ENCODE results near the gene CACNA1B.
"Not testable (repeated sequence)": the region's sequence is repeated elsewhere in the genome, so short reads cannot be mapped to it uniquely, and the experiment has no call there.

CACNA1B gene

GRCh38 chr9:137866226-137867141 is 11.1 kb upstream of the CACNA1B start:
- no peak for DNase-seq (ENCODE audit: low read depth in 2 of 2)

- DNase-seq (ENCODE audit: low read depth in 2 of 2) = no peak
These were observed 7.2 kb upstream of the CACNA1B start for GRCh38 chr9:137870432-137870831.

DNA sequence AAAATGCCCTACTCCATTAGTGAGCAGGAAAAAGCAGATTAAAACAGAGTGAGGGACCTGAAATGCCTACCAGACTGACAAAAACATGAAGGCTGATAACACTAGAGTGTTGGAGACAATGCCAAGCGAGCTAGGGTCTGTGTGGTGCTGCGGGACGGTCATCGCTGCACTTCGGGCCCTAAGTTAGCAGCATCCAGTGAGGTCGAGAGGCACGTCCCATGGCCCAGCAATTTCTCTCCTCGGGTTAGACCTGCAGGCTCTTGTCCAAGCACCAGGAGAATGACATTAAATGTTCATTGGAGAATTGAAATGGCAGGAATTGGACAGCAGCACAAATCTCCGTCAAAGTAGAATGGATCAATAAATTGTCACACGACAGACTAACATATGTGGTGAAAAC is 5.3 kb upstream of the CACNA1B start:
- DNase-seq (ENCODE audit: low read depth in 2 of 2) = no peak

DNA sequence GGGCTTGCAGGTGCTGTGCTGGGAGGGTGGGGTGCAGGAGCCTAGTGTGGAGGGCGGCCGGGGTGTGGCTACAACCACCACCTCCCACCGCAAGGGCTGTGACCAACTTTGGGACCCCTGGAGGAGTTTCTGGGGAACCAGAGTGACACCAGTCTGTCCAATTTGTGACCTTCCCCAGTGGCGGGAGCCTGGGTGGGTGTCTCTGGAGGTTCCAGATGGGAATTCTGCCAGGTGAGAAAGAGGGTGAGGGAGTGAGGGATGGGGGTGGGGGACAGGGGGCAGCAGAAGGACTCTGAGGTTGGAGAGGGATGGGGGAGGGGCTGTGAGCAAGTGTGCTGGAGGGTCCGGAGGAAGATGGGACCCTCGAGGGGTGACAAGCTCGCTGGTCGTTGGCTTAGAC is 4.2 kb upstream of the CACNA1B start:
- DNase-seq (ENCODE audit: low read depth in 2 of 2) = no peak

DNA sequence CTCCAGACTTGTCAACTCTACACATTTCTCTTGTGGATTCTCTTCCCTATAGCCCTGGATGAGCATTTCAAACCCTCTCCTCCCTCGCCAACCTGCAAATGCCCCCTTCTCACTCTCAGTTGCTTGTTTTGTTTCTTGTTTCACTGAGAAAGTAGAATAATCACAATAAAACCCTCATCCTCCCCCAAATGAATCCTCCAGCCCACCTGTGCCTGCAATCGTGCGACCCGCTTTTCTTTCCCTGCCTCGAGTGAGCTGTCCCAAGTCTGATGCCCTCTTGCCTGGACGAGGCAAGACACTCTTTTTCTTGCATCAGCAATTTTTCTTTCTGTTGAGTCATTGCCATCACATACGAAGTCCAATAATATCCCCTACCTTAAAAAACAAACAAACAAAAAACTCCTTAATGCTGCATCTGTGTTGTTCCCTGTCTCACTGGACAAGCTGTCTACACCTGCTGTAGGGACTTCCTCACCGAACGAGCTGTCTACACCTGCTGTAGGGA is 3.7 kb upstream of the CACNA1B start:
- DNase-seq (ENCODE audit: low read depth in 2 of 2) = no peak

GRCh38 chr9:137875354-137875753 is 2.2 kb upstream of the CACNA1B start:
- DNase-seq (ENCODE audit: low read depth in 2 of 2) = no peak

- no peak for DNase-seq (ENCODE audit: low read depth in 2 of 2)
These were observed 1.7 kb upstream of the CACNA1B start for GRCh38 chr9:137875846-137876245.

DNA sequence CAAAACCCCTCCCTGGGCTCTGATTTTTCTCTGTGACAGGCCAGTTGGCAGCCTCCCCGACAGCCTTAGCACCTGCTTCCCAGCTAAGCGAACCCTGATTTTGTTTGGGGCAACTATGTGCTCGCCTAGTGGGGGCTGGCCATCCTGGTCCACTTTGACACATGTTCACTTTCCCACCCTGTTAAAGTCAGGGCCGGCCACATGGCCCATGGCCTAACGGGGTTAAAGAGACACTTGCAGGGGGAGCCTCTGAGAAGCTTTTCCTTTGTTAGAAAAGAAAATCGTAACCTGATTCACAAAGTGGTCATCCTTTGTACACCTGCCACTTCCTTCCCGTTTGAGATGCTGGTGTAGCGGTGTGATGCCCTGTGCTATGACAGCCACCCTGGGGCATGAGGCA is 1.3 kb upstream of the CACNA1B start:
- DNase-seq (ENCODE audit: low read depth in 2 of 2) = no peak

DNA sequence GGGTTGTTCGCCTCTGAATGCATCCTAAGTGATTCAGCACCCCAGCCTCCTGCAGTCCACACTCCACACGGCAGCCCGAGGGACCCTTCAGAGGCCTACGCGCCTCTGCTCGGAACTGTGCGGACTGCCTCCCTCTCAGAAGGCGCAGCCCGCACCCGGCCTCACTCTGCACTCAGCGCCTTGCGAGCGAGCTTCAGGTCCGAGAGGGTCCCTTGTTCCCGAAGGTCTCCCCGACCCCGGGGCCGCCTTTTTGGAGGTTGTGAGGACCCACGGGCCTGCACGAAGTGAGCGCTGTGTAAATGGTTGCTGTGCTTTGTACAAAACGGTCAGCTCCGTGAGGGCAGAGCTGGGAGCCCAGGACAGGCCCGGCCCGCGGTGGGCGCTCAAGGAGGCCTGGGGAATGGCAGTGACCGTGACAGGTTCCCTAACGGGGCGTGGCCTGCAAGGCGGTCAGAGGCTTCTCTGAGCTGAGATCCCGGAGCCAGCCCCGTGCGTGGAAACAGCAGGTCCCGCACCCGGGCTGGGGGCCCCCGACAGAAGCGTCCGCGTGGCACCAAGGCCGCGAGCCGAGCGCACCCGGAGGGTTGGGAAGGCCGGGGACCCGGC is 698 bp upstream of the CACNA1B start:
- DNase-seq (ENCODE audit: low read depth in 2 of 2) = no peak

DNA sequence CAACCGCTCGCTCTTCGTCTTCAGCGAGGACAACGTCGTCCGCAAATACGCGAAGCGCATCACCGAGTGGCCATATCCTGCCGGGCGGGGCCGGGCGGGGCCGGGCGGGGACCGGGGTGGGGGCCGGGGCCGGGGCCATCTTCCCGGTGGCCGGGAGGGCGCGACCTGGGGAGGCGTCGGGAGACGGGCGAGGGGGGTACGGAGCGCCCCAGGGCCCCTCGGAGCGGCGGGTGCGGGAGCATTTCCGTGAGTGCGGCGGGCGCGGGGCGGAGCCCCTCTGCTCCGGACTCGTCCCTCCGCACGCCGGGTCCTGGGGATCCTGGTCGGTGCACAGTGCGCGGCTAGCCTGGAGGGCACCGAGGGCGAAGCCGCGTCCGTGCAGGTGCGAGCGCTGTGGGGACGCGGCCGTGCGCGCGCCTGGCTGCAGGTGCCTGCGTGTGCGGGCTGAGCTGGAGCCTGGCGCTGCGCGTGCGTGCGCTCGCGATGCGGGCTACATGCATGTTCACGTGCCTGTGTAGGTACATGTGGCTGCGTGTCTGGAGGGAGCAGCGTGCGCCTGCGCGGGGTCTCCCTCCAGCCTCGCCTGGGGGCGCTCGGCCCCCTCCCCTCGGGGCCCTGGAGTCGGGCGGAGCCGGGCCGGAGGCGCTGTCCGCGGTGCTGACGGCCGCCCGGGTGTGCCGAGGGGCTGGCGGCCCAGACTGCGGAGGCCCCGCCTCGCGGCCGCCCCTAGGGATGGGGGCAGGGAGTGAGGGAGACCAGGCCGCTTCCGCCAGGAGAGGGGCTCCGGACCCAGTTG is 762 bp downstream of the CACNA1B start:
- peak in 1 of 2 experiments; percentile 1 for DNase-seq (ENCODE audit: low read depth in 2 of 2)

DNA sequence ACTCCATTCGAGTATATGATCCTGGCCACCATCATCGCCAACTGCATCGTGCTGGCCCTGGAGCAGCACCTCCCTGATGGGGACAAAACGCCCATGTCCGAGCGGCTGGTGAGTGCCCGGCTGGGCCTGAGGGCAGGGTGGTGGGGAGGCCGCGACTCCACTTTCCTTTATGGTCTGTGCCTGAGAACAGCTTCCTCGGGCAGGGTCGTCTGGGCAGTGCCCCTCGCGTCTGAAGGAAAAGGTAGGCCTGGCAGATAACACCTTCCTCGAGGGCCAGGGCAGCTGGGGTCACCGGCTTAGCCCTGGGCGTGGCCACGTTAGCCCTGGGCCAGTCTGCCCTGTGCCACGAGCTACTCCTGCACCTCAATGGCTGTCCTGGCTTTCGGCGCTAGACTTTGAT is 1.5 kb downstream of the CACNA1B start:
- no peak for DNase-seq (ENCODE audit: low read depth in 2 of 2)

DNA sequence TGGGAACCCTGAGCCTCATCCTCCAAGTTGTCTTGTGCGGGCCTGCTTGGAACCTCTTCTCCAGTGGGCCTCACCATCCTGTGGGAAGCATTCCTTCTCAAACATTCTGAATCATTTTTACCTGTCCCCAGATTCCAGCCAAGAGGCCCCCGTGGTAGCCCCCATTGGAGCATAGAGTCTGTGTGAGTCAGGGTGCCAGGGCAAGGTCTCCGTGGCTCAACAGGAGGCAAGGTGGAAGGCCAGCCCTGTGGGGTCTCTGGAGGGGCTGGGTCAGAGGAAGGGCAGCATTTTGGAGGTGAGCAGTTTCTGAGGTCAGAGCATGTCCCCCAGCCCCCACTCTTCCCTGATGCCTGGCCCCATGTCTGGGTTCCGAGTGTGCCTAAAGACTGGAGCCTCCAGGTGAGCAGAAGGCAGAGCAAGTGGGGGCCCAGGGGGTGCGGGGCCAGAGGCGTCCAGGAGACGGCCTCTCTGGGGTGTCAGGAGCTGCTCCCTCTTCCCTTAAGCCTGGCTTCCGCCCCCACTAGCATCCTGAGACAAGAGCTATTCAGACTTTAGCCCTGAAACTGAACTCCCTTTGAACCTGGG is 2.1 kb downstream of the CACNA1B start:
- DNase-seq (ENCODE audit: low read depth in 2 of 2) = no peak

- DNase-seq (ENCODE audit: low read depth in 2 of 2) = no peak
These were observed 2.8 kb downstream of the CACNA1B start for GRCh38 chr9:137880160-137880975.

DNA sequence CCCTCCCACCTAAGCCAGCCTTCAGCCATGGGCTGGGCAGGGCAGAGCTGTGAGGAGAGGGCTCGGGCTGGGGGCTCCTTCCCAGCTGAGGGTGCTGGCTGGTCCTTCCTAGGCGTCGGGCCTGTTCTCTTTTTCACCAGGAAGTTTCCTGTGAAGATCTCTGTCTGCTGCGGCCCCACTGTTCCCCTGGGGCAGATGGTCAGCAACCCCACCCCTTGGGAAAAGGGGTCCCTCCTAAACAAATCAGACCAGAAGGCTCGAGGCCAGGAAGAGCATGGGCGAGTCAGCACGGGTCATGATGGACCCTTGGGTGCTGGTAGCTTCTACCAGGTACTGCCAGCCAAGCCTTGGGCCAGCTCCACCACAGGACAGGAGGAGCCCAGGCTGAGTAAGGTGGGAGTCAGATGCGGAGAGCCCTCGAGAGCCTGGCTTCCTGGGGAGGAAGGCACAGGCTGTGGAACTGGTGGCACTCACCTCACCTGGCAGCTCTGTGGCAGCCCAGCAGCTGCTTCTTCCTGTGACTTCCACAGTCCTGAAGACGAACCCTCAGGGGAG is 3.5 kb downstream of the CACNA1B start:
- DNase-seq (ENCODE audit: low read depth in 2 of 2) = no peak

- DNase-seq (ENCODE audit: low read depth in 2 of 2) = no peak
These were observed 4.3 kb downstream of the CACNA1B start for GRCh38 chr9:137881591-137882505.

GRCh38 chr9:137882506-137882821 is 4.9 kb downstream of the CACNA1B start:
- DNase-seq (ENCODE audit: low read depth in 2 of 2) = no peak

DNA sequence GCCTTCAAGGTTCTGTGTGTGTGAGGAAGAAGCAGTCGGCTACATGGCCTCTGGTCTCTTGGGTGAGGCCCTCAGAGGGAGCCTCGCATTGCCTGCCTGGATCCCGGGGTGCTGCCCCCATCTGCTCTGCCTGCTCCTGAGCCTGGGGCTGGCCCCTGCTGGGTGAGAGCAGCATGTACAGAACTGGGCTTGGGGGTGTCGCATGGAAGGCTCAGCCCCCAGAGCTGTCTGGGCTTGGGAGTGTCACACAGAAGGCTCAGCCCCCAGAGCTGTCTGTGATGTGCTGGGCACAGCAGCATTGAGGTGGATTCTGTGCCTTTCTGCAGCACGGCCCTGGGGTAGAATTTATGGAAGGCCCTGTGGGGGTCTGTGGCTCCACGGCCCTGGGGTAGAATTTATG is 6.4 kb downstream of the CACNA1B start:
- not testable (repeated sequence) for DNase-seq (ENCODE audit: low read depth in 2 of 2)

- not testable (repeated sequence) for DNase-seq (ENCODE audit: low read depth in 2 of 2)
These were observed 7.0 kb downstream of the CACNA1B start for GRCh38 chr9:137884547-137884946.

- DNase-seq (ENCODE audit: low read depth in 2 of 2) = not testable (repeated sequence)
These were observed 7.5 kb downstream of the CACNA1B start for GRCh38 chr9:137885121-137885520.

GRCh38 chr9:137888621-137889020 is 11.0 kb downstream of the CACNA1B start:
- not testable (repeated sequence) for DNase-seq (ENCODE audit: low read depth in 2 of 2)

Measured in fibroblast of skin of left quadriceps (primary cell).